Measurements from ENCODE around the gene PMS1. TPM values are rescaled to one million over a fixed set of nuclear protein-coding genes. Genes with fewer than 3 reads are reported as not detected.

The PMS1 gene
- total RNA-seq, 1 experiment from 2014 or later: 43.8 TPM

- no peak for DNase-seq
Observed at GRCh38 chr2:189899101-189899500, 114.9 kb downstream of the PMS1 start.

GRCh38 chr2:189900726-189901125 lies 116.5 kb downstream of the PMS1 start:
- Mint-ChIP-seq H3K4me1 (ENCODE audit: low read depth, unreplicated experiment) (no peaks in the 10 kb centered on the region), H3K27ac (ENCODE audit: unreplicated experiment) (no peak overlapping the region), H3K4me3 (ENCODE audit: low read depth, unreplicated experiment) (no peak overlapping the region), H3K36me3 (ENCODE audit: insufficient read depth, unreplicated experiment) (no peaks in the 10 kb centered on the region), H3K27me3 (ENCODE audit: unreplicated experiment) (no peaks in the 10 kb centered on the region), H3K9me3 (ENCODE audit: low read depth, unreplicated experiment) (no peaks in the 10 kb centered on the region)
- TF ChIP-seq, protein P1, sequence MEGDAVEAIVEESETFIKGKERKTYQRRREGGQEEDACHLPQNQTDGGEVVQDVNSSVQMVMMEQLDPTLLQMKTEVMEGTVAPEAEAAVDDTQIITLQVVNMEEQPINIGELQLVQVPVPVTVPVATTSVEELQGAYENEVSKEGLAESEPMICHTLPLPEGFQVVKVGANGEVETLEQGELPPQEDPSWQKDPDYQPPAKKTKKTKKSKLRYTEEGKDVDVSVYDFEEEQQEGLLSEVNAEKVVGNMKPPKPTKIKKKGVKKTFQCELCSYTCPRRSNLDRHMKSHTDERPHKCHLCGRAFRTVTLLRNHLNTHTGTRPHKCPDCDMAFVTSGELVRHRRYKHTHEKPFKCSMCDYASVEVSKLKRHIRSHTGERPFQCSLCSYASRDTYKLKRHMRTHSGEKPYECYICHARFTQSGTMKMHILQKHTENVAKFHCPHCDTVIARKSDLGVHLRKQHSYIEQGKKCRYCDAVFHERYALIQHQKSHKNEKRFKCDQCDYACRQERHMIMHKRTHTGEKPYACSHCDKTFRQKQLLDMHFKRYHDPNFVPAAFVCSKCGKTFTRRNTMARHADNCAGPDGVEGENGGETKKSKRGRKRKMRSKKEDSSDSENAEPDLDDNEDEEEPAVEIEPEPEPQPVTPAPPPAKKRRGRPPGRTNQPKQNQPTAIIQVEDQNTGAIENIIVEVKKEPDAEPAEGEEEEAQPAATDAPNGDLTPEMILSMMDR (IDR thresholded peaks at IDR 0.05; ENCODE audit: unreplicated experiment): no peak
- DNase-seq: no peak
- no TSS peak for BruUV-seq (replicated peaks)
- CTCF ChIA-PET: interaction anchor here (0.6 kb wide), 1 partner anchor 135 kb away, joined by 4 read pairs; no protein-coding TSS in a partner anchor
- intact Hi-C loops (cut with micrococcal nuclease; ENCODE audit: unreplicated experiment): no loop called here

More at GRCh38 chr2:189899101-189899500, 114.9 kb downstream of the PMS1 start:
- BruUV-seq (replicated peaks): no TSS peak
- no peak overlapping the region for H3K4me3 Mint-ChIP-seq (ENCODE audit: low read depth, unreplicated experiment)
- no peaks in the 10 kb centered on the region for H3K4me1 Mint-ChIP-seq (ENCODE audit: low read depth, unreplicated experiment)
- no peaks in the 10 kb centered on the region for H3K9me3 Mint-ChIP-seq (ENCODE audit: low read depth, unreplicated experiment)
- TF ChIP-seq, protein P1 (IDR thresholded peaks at IDR 0.05; ENCODE audit: unreplicated experiment): no peak
- H3K36me3 Mint-ChIP-seq (ENCODE audit: insufficient read depth, unreplicated experiment): no peaks in the 10 kb centered on the region
- H3K27ac Mint-ChIP-seq (ENCODE audit: unreplicated experiment): no peak overlapping the region
- intact Hi-C loops (cut with micrococcal nuclease; ENCODE audit: unreplicated experiment): no loop called here
- CTCF ChIA-PET: no interaction called here
- no peaks in the 10 kb centered on the region for H3K27me3 Mint-ChIP-seq (ENCODE audit: unreplicated experiment)

GRCh38 chr2:189901664-189902063 lies 117.4 kb downstream of the PMS1 start:
- no peaks in the 10 kb centered on the region for H3K4me1 Mint-ChIP-seq (ENCODE audit: low read depth, unreplicated experiment)
- intact Hi-C loops (cut with micrococcal nuclease; ENCODE audit: unreplicated experiment): no loop called here
- no peaks in the 10 kb centered on the region for H3K27me3 Mint-ChIP-seq (ENCODE audit: unreplicated experiment)
- no peaks in the 10 kb centered on the region for H3K36me3 Mint-ChIP-seq (ENCODE audit: insufficient read depth, unreplicated experiment)
- no peak for DNase-seq
- TF ChIP-seq, protein P1 (IDR thresholded peaks at IDR 0.05; ENCODE audit: unreplicated experiment): no peak
- no peak overlapping the region for H3K4me3 Mint-ChIP-seq (ENCODE audit: low read depth, unreplicated experiment)
- H3K27ac Mint-ChIP-seq (ENCODE audit: unreplicated experiment): no peak overlapping the region
- H3K9me3 Mint-ChIP-seq (ENCODE audit: low read depth, unreplicated experiment): no peaks in the 10 kb centered on the region
- CTCF ChIA-PET: interaction anchor here (0.6 kb wide), 1 partner anchor 138 kb away, joined by 4 read pairs; no protein-coding TSS in a partner anchor
- no TSS peak for BruUV-seq (replicated peaks)

DNA sequence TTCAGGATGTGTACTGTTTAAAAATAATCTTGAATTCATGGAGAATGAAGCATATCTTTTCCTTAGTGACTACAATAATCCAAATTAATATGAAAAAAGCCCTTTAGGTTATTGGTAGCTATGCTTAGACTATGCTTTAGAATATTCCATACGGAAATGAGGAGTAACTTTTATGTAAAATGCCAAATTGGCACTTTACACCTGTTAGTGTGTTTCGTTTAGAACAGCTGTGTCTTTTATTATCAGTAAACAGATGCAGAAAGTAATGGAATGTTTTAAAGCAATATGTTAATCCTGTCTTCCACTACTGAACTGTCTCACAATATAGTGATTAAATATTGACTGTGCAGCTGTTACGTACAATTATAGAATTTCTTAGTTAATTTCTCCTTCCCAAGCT lies 129.6 kb downstream of the PMS1 start:
- intact Hi-C loops (cut with micrococcal nuclease; ENCODE audit: unreplicated experiment): loop anchor here (5.0 kb wide), 1 partner anchor 118 kb away; no protein-coding TSS in a partner anchor
- BruUV-seq (replicated peaks): no TSS peak
- CTCF ChIA-PET: no interaction called here
- H3K27me3 Mint-ChIP-seq (ENCODE audit: unreplicated experiment): no peaks in the 10 kb centered on the region
- no peak overlapping the region for H3K27ac Mint-ChIP-seq (ENCODE audit: unreplicated experiment)
- TF ChIP-seq, protein P1 (IDR thresholded peaks at IDR 0.05; ENCODE audit: unreplicated experiment): no peak
- H3K4me1 Mint-ChIP-seq (ENCODE audit: low read depth, unreplicated experiment): no peaks in the 10 kb centered on the region
- H3K4me3 Mint-ChIP-seq (ENCODE audit: low read depth, unreplicated experiment): no peak overlapping the region
- H3K36me3 Mint-ChIP-seq (ENCODE audit: insufficient read depth, unreplicated experiment): no peaks in the 10 kb centered on the region
- no peaks in the 10 kb centered on the region for H3K9me3 Mint-ChIP-seq (ENCODE audit: low read depth, unreplicated experiment)
- DNase-seq: no peak

Measured in Calu3 (cell line).